ENCODE results near the gene HSPBP1.

DNA sequence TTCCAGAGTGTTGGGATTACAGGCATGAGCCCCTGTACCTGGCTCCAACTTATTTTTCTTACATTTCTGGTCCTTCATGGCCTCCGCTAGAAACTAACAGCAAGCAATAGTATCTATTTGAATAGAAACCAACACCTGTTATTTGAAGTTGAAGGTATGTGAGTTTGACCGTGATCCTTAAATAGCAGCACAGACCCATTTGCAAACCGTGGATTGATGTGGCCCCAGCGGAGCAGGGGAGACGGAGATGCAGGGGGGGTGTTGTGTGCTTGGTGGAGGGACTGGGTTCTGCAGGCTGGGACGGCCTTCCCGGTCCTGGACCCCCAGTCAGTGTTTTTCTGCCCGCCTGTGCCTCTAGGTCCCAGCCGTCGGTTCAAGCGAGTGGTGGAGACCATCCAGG is 28.4 kb upstream of the HSPBP1 start:
- TF ChIP-seq, protein P1, sequence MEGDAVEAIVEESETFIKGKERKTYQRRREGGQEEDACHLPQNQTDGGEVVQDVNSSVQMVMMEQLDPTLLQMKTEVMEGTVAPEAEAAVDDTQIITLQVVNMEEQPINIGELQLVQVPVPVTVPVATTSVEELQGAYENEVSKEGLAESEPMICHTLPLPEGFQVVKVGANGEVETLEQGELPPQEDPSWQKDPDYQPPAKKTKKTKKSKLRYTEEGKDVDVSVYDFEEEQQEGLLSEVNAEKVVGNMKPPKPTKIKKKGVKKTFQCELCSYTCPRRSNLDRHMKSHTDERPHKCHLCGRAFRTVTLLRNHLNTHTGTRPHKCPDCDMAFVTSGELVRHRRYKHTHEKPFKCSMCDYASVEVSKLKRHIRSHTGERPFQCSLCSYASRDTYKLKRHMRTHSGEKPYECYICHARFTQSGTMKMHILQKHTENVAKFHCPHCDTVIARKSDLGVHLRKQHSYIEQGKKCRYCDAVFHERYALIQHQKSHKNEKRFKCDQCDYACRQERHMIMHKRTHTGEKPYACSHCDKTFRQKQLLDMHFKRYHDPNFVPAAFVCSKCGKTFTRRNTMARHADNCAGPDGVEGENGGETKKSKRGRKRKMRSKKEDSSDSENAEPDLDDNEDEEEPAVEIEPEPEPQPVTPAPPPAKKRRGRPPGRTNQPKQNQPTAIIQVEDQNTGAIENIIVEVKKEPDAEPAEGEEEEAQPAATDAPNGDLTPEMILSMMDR (tag by site-specific recombination; IDR thresholded peaks at IDR 0.05): no peak
- TF ChIP-seq ZBTB8A (tag by site-specific recombination; IDR thresholded peaks at IDR 0.05): no peak
- TF ChIP-seq ZNF473 (tag by site-specific recombination; IDR thresholded peaks at IDR 0.05): no peak
- no peak for TF ChIP-seq YY1 (tag by site-specific recombination; IDR thresholded peaks at IDR 0.05)
- TF ChIP-seq, protein P2, sequence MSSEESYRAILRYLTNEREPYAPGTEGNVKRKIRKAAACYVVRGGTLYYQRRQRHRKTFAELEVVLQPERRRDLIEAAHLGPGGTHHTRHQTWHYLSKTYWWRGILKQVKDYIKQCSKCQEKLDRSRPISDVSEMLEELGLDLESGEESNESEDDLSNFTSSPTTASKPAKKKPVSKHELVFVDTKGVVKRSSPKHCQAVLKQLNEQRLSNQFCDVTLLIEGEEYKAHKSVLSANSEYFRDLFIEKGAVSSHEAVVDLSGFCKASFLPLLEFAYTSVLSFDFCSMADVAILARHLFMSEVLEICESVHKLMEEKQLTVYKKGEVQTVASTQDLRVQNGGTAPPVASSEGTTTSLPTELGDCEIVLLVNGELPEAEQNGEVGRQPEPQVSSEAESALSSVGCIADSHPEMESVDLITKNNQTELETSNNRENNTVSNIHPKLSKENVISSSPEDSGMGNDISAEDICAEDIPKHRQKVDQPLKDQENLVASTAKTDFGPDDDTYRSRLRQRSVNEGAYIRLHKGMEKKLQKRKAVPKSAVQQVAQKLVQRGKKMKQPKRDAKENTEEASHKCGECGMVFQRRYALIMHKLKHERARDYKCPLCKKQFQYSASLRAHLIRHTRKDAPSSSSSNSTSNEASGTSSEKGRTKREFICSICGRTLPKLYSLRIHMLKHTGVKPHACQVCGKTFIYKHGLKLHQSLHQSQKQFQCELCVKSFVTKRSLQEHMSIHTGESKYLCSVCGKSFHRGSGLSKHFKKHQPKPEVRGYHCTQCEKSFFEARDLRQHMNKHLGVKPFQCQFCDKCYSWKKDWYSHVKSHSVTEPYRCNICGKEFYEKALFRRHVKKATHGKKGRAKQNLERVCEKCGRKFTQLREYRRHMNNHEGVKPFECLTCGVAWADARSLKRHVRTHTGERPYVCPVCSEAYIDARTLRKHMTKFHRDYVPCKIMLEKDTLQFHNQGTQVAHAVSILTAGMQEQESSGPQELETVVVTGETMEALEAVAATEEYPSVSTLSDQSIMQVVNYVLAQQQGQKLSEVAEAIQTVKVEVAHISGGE (tag by site-specific recombination; conservative IDR thresholded peaks at IDR 0.05; ENCODE audit: low read depth): no peak
- TF ChIP-seq ZNF354C (tag by site-specific recombination; IDR thresholded peaks at IDR 0.05; ENCODE audit: borderline replicate concordance, low read depth): no peak

Data from HEK293 (cell line).